Adrenal gland (tissue), 5 donors: ENCODE data around the gene ALLC.

ENCODE experiments used
- CTCF ChIP-seq, 6 experiments: fragments of 450-650 bp in 4 of 6; fragments of 200-600 bp in 2 of 6; sonication (generic) in 1 of 6; IDR thresholded peaks; 1 replicate in 5 of 6; 2 replicates in 1 of 6; pipeline versions ENCODE4 v1.5.1 to v1.8.0; 2016 to 2021; ENCODE audit warnings: antibody characterized with exemption in 6 of 6, mild to moderate bottlenecking in 2 of 6, moderate library complexity in 1 of 6
- POLR2A ChIP-seq, 2 donors: fragments of 450-650 bp; IDR thresholded peaks; one replicate each; pipeline ENCODE4 v1.6.1; 2017; ENCODE audit warnings: antibody characterized with exemption in 2 of 2, mild to moderate bottlenecking in 2 of 2, moderate library complexity in 1 of 2
- donor health status: DM: no; HTN: no; CAD: no.

- TF ChIP-seq CTCF (IDR thresholded peaks at IDR 0.05): no peak
- TF ChIP-seq POLR2A (IDR thresholded peaks at IDR 0.05): no peak
Observed at GRCh38 chr2:3645745-3646389, 12.1 kb upstream of the ALLC start.
